NT2/D1 (cell line): ENCODE data around the gene PSMD12.

Experiments used
- SUZ12 ChIP-seq: IDR thresholded peaks from 2 replicates; pipeline ENCODE4 v1.6.1; 2011; ENCODE audit not compliant: insufficient read length, insufficient read depth; ENCODE audit errors: extremely low read depth
- YY1 ChIP-seq: IDR thresholded peaks from 2 replicates; pipeline ENCODE4 v1.6.1; 2011; ENCODE audit not compliant: insufficient read length, insufficient read depth
- ZNF274 ChIP-seq: IDR thresholded peaks from 2 replicates; pipeline ENCODE4 v1.6.1; 2011; ENCODE audit warnings: mild to moderate bottlenecking, low read depth, low read length

DNA sequence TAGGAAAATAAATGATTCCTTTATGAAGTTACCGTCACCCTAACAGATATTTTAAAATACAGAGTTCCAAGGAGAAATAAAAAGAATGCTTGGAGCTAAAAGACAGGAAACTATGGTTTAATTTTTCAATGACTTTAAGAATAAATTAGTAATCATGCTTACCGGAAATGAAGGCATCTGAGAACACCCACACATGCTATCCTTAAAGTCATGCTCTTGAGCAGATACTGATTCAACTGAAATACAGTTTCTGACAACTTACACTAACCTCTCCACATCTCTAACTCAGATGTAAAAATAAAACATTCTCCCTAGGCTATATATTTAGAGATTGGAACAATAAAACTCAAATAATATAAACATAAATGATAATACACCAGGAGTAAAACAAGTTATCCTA is 7.8 kb downstream of the PSMD12 start:
- TF ChIP-seq YY1 (no peak), ZNF274 (no peak), SUZ12 (no peak)
